Calu3 (cell line): ENCODE results near the gene GPD2. TPM values are rescaled to one million over a fixed set of nuclear protein-coding genes. Genes with fewer than 3 reads are reported as not detected.

Experiments used
- BruUV-seq: library from RNA; stranded (reverse); fragments of 400-500 nt; replicated peaks from 2 replicates; lab custom pipeline; 2021; lab: Mats Ljungman, UMichigan
- CTCF ChIA-PET: fragments of 300-600 bp; sonication (Branson Sonifier 250); formaldehyde crosslinking; loops from one replicate; lab custom pipeline; 2022; ENCODE audit warnings: antibody characterized with exemption; lab: Charles Lee
- DNase-seq: peaks from one replicate; pipeline ENCODE4 v3.0.0; 2022
- H3K27ac Mint-ChIP-seq: one replicate; pipeline ENCODE4 v1.8.0; 2022; ENCODE audit warnings: mixed read lengths; ENCODE audit not compliant: unreplicated experiment
- H3K27me3 Mint-ChIP-seq: one replicate; pipeline ENCODE4 v1.8.0; 2022; ENCODE audit warnings: mixed read lengths; ENCODE audit not compliant: unreplicated experiment
- H3K36me3 Mint-ChIP-seq: one replicate; pipeline ENCODE4 v1.8.0; 2022; ENCODE audit warnings: mild to moderate bottlenecking, moderate library complexity, mixed read lengths; ENCODE audit not compliant: insufficient read depth, unreplicated experiment
- H3K4me1 Mint-ChIP-seq: one replicate; pipeline ENCODE4 v1.8.0; 2022; ENCODE audit warnings: mild to moderate bottlenecking, low read depth, mixed read lengths; ENCODE audit not compliant: unreplicated experiment
- H3K4me3 Mint-ChIP-seq: one replicate; pipeline ENCODE4 v1.8.0; 2022; ENCODE audit warnings: mild to moderate bottlenecking, low read depth, moderate library complexity, mixed read lengths; ENCODE audit not compliant: unreplicated experiment
- H3K9me3 Mint-ChIP-seq: one replicate; pipeline ENCODE4 v1.8.0; 2022; ENCODE audit warnings: low read depth, mixed read lengths; ENCODE audit not compliant: unreplicated experiment
- CTCF ChIP-seq: fragments of 200-600 bp; IDR thresholded peaks from one replicate; pipeline ENCODE4 v1.8.0; 2022; ENCODE audit warnings: antibody characterized with exemption; ENCODE audit not compliant: unreplicated experiment
- intact Hi-C: fragments of 100-400 bp; cut with micrococcal nuclease; formaldehyde crosslinking; loops from one replicate; pipeline ENCODE4 v1.10.0; 2022; ENCODE audit not compliant: unreplicated experiment
- total RNA-seq: library from RNA; stranded (reverse); gene quantifications from 2 replicates; pipeline ENCODE4 v1.2.3, GENCODE V29; 2022

GPD2 gene
- total RNA-seq, 1 experiment from 2014 or later = 55.4 TPM

DNA sequence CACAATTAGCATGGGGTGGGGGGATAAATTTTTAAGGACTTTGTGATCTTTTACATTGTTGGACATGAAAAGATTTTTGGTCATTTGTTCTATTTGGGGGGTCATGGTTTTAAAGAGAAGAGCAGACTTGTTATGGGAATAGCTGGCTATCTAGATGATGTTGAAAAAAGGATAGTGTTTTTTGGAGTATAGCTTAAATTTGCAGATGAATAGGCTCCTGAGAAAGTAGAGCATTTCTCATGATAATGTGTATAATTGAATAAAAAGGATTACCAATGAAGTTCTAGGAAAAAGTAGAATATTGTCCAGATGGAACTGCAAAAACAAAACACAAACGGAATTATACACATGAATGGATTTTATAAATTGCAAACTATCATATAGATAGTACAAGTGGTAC, 186.3 kb downstream of the GPD2 start:
- H3K4me3 Mint-ChIP-seq = no peak overlapping the region
- no peaks in the 10 kb centered on the region for H3K36me3 Mint-ChIP-seq
- H3K27ac Mint-ChIP-seq = no peak overlapping the region
- no peaks in the 10 kb centered on the region for H3K27me3 Mint-ChIP-seq
- no peaks in the 10 kb centered on the region for H3K4me1 Mint-ChIP-seq
- no peak for DNase-seq
- intact Hi-C loops = no loop called here
- CTCF ChIA-PET = no interaction called here
- TF ChIP-seq CTCF = no peak
- BruUV-seq = no TSS peak
- H3K9me3 Mint-ChIP-seq = no peaks in the 10 kb centered on the region

GRCh38 chr2:156625360-156626170, 189.4 kb downstream of the GPD2 start:
- CTCF ChIA-PET = no interaction called here
- Mint-ChIP-seq H3K9me3 (no peaks in the 10 kb centered on the region), H3K27ac (no peak overlapping the region), H3K27me3 (no peaks in the 10 kb centered on the region), H3K36me3 (no peaks in the 10 kb centered on the region), H3K4me3 (no peak overlapping the region), H3K4me1 (no peaks in the 10 kb centered on the region)
- DNase-seq = no peak
- BruUV-seq = no TSS peak
- no peak for TF ChIP-seq CTCF
- intact Hi-C loops = no loop called here

DNA sequence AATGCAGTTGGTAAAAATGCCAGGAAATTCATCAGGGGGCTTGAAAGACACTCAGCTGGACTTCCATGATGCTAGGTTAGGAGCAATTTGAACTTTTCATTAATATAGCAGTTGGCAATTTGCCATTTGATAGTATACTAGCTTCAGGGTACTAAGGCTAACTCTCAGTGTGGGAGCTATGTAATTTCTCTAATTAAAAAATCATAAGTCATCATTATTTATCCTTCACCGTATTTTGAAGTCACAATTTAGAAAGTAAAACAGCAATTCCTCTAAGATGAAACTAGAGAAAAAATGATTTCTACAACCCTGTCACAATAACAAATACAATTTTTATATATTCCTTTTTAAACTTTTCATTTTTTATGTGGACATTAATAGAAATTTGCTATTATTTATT, 190.8 kb downstream of the GPD2 start:
- Mint-ChIP-seq H3K27ac (no peak overlapping the region), H3K36me3 (no peaks in the 10 kb centered on the region), H3K4me1 (no peaks in the 10 kb centered on the region), H3K9me3 (no peaks in the 10 kb centered on the region), H3K4me3 (no peak overlapping the region), H3K27me3 (no peaks in the 10 kb centered on the region)
- TF ChIP-seq CTCF = no peak
- DNase-seq = no peak
- intact Hi-C loops = no loop called here
- CTCF ChIA-PET = no interaction called here
- no TSS peak for BruUV-seq

DNA sequence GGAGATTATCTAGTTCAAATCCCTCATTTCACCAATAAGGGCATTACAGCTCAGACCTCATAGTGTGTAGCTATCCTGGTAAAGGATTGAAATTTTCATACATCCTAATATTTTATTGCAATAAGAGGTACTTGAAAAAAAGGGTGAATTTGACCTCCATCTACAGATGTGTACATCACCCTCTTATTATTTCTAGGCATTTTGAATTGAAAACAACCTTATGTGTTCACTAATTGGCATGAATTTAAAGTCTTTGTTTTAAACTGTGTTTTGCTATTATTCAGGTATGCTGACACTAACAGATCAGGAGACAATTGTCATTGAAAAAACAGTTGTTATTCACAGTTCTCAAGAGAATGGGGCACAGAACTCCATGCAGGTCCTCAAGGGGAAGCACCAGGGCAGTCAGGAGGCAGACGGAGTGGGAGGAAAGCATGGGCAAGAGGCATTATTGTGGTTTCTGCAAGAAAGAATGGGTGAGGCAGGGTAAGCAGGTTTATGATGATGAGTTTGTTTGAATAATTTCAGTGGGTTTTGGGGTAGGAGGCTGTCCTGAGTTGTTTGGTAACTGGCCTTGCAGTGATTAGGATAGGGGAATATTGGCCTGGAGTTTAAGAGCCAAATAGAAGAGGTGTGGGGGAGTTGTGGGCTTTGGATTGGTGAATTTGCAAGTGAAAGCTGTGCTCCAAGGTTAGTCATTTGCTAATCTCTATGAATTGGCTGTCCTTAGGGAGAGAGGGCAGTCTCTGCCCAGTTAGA, 194.6 kb downstream of the GPD2 start:
- CTCF ChIA-PET = no interaction called here
- H3K4me3 Mint-ChIP-seq = no peak overlapping the region
- DNase-seq = no peak
- no peaks in the 10 kb centered on the region for H3K9me3 Mint-ChIP-seq
- no peak for TF ChIP-seq CTCF
- no peaks in the 10 kb centered on the region for H3K4me1 Mint-ChIP-seq
- intact Hi-C loops = no loop called here
- no peak overlapping the region for H3K27ac Mint-ChIP-seq
- no TSS peak for BruUV-seq
- H3K36me3 Mint-ChIP-seq = no peaks in the 10 kb centered on the region
- H3K27me3 Mint-ChIP-seq = no peaks in the 10 kb centered on the region
